GM19328 (cell line): Measurements from ENCODE around the gene UBD.
A peak's percentile ranks its signal among the peaks of the same experiment; 100 is the strongest.

Experiments used
- ATAC-seq: cut with Tn5 transposase; IDR thresholded peaks from one replicate; pipeline ENCODE4 v1.9.1; 2021; ENCODE audit warnings: mild to moderate bottlenecking, moderate library complexity; ENCODE audit not compliant: unreplicated experiment

UBD gene

DNA sequence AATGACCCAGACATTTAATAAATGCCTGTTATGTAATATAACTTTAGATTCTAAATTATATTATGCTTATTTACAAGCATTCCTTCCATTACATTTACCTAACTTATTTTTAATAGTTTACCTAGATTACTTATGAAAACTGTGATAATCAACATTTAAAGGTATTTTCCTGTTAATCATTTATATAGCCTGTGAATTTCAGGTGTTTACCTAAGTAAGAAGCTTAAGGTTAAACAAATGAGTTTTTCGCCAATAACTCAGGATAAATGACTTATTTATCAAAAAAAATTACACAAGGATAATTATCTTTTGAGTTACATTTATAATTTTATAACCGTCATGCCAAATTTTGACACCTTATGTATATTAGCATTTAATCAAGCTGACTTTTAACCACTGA, 35.5 kb downstream of the UBD start:
- no peak for ATAC-seq

DNA sequence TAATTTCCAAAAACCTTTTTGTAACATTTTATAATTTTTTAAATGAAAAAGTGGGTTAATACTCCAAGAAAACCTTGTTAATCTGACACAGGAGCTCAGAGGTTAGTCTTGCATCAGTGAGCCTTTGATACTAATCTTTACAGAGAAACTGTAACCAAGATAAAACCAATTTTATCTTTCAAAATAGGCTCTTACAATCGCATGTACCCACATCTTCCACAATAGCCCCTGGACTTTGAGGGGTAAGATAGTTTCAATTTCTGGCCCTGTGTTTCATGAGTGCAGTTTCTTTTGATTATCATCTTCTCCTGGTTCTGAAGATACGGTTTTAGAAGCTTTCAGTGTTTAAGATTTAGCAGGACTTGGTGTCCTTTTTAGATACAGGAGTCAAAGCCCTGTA, 37.3 kb downstream of the UBD start:
- no peak for ATAC-seq

GRCh38 chr6:29521006-29521680, 38.4 kb downstream of the UBD start:
- ATAC-seq, result no peak

- ATAC-seq, result no peak
Measured at GRCh38 chr6:29520232-29520631, 39.3 kb downstream of the UBD start.

GRCh38 chr6:29519291-29520010, 40.1 kb downstream of the UBD start:
- ATAC-seq, result no peak

GRCh38 chr6:29517728-29518440, 41.6 kb downstream of the UBD start:
- ATAC-seq, result no peak

DNA sequence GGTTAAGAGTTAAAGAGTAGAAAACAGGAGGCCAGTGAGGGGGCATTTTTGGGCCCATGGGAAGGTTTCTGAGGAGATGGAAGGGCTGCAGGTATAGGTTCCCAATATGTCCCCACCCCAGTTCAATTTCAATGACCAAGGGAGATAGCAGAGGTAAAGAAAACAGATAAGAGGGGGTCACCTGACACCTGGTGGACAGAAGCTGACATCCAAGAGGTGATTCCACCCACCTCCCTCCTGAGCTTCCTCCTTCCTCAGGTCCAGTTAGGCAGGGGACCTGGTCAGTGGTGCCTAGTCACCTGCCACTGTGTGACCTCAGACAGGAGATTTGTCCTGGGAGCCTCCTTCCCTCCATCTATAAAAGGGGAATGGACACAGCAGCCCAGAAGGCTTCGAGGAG, 42.3 kb downstream of the UBD start:
- no peak for ATAC-seq

- ATAC-seq, result no peak
Measured at GRCh38 chr6:29516108-29516507, 43.4 kb downstream of the UBD start.

- ATAC-seq, result no peak
Measured at GRCh38 chr6:29510746-29511300, 48.7 kb downstream of the UBD start.

DNA sequence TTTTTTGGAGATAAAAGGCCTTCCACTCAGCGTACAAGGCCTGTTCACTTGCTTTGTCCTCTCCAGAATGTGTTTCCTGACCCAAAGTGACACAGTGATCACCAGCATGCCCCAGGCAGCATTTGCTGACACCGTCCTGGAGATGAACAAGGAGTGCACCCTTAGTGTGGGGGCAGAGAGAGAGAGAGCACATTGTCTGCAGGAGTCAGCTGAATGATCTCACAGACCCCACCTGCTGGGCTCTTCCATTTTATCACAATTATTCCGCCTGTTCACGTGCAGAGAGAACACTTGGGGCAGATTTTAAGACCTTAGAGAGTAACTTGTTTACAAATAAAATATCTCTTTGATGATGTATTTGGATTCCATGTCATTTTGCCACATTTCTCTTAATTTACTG, 49.3 kb downstream of the UBD start:
- ATAC-seq, result no peak

GRCh38 chr6:29509711-29510110, 49.8 kb downstream of the UBD start:
- ATAC-seq, result no peak

DNA sequence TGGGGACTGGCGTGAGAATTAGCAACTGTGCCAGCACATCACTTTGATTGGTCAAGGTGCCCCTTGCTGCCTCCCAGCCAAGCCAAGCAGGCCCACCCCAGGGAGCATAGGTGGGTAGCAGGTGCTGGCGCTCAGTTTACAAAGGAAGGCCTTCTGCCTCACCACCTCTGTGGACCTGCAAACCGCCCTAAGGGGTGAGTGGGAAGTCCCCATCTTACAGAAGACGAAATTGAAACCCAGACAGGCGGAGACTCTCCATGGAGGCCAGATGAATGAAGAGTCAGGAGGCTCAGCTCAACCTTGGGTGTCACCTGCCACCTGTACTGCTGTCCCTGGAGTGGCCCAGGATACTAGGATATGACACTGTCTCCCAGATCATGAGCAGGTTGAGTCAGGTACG, 50.3 kb downstream of the UBD start:
- peak; percentile 78 for ATAC-seq

- no peak for ATAC-seq
Measured at GRCh38 chr6:29507319-29507718, 52.2 kb downstream of the UBD start.

DNA sequence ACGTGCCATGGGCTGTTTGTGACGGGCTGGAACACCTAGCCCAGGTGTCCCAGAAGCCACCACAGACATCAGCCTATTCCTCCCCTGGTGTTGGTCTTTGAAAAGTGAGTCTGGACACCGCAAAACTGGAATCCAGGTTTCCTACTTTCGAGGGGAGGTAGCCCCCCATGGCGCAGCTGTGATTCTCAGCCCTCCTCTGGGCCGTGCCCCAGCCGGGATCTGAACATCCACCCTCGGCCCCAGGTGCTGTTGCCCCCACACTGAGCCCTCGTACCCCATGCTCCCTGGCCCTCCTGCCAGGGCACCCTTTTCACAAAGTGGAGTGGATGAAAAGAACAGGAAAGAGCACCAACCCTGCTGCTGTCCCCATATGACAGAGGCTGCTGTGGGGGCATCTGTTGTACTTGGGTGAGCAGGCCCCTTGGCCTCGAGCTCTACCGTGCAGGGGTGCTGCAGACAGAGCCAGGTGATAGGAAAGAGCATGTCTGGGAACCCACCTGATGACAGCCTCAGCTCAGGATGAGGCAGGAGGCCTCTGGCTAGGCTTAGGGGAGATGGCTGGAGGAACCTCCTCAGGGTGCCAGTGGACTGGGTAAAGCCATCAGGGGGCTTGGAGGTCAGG, 53.0 kb downstream of the UBD start:
- ATAC-seq, result no peak

- ATAC-seq, result no peak
Measured at GRCh38 chr6:29505808-29506207, 53.7 kb downstream of the UBD start.
